Measurements from ENCODE around the gene REV3L. TPM values are rescaled to one million over a fixed set of nuclear protein-coding genes. Genes with fewer than 3 reads are reported as not detected.

The REV3L gene
- total RNA-seq, 5 donors from 2014 or later (not counting 1 experiment from before 2014, with no cell fraction given) = 18.0 to 27.6 (median 22.1) TPM

DNA sequence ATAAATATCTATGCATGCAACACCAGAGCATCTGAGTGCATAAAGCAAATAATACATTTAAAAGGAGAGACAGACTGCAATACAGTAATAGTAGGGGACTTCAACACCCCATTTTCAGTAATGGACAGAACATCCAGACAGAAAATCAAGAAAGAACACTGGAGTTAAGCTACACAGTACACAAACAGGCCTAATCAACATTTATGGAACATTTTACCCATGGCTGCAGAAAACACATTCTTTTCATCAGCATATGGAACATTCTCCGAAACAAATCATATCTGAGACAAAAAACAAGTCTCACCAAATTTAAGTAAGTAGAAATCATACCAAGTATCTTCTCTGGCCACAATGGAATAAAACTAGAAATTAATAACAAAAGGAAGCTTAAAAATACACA lies 50.5 kb downstream of the REV3L start:
- no CpG with 5 or more reads among the region's 1 CpG for WGBS (ENCODE audit: insufficient coverage)
- CTCF ChIA-PET = interaction anchor here in 1 of 2 donors (0.7 kb wide), 1 partner anchor 125 kb away, joined by 3 read pairs; no protein-coding TSS in a partner anchor
- Mint-ChIP-seq H3K4me1 (peaks cover 49 to 67% (median 59%) of the 10 kb centered on the region in 3 donors), H3K4me3 (no peak overlapping the region), H3K27ac (no peak overlapping the region), H3K27me3 (no peaks in the 10 kb centered on the region), H3K9me3 (peaks cover 16 to 25% (median 23%) of the 10 kb centered on the region in 3 donors), H3K36me3 (peaks cover 37% of the 10 kb centered on the region)
- no peaks in the 10 kb centered on the region for H3K27me3 ChIP-seq (replicated peaks in 1 of 2; ENCODE audit: control insufficient read depth in 2 of 2, extremely low read depth in 1 of 2, insufficient read depth in 2 of 2, low read length in 1 of 2)
- peaks cover under 1 to 3% of the 10 kb centered on the region in 2 experiments for H3K4me1 ChIP-seq (ENCODE audit: control insufficient read depth in 1 of 2, extremely low read depth in 1 of 2, insufficient read depth in 2 of 2, low read length in 2 of 2)
- no peak for ATAC-seq (replicated peaks in 1 of 4)
- no peak overlapping the region for H3K4me3 ChIP-seq (ENCODE audit: control insufficient read depth in 1 of 2, extremely low read depth in 1 of 2, low read length in 1 of 2)
- H3K9me3 ChIP-seq = peaks cover 3% of the 10 kb centered on the region
- no peaks in the 10 kb centered on the region for H3K36me3 ChIP-seq (ENCODE audit: control insufficient read depth in 2 of 2, extremely low read depth in 1 of 2, insufficient read depth in 1 of 2, low read length in 1 of 2)
- POLR2A ChIA-PET = interaction anchor here in 1 of 2 donors (0.8 kb wide), 1 partner anchor 16 kb away, joined by 3 read pairs; no protein-coding TSS in a partner anchor
- DNase-seq = no peak
- H3K27ac ChIP-seq (ENCODE audit: low read length) = no peak overlapping the region

DNA sequence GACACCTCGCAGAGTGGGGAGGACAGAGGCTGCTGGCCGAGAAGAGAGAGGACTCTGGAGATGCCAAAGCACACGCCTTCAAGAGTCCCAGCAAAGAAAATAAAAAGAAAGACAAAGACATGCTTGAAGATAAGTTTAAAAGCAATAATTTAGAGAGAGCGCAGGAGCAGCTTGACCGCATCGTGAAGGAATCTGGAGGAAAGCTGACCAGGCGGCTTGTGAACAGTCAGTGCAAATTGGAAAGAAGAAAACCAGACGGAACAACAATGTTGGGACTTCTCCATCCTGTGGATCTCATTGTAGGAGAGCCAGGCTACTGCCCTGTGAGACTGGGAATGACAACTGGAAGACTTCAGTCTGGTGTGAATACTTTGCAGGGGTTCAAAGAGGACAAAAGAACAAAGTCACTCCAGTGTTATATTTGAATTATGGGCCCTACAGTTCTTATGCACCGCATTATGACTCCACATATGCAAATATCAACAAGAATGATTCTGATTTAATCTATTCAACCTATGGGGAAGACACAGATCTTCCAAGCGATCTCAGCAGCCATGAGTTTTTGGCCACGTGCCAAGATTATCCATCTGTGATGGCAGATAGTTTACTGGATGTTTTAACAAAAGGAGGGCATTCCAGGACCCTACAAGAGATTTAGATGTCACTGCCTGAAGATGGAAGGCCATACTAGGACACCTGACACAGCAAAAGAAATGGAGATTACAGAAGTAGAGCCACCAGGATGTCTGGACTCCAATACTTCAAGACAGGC lies 52.2 kb downstream of the REV3L start:
- Histone ChIP-seq H3K27me3 (replicated peaks in 1 of 2; ENCODE audit: control insufficient read depth in 2 of 2, extremely low read depth in 1 of 2, insufficient read depth in 2 of 2, low read length in 1 of 2) (no peaks in the 10 kb centered on the region), H3K9me3 (peaks cover 3% of the 10 kb centered on the region), H3K36me3 (ENCODE audit: control insufficient read depth in 2 of 2, extremely low read depth in 1 of 2, insufficient read depth in 1 of 2, low read length in 1 of 2) (no peaks in the 10 kb centered on the region), H3K27ac (ENCODE audit: low read length) (no peak overlapping the region), H3K4me3 (ENCODE audit: control insufficient read depth in 1 of 2, extremely low read depth in 1 of 2, low read length in 1 of 2) (no peak overlapping the region), H3K4me1 (ENCODE audit: control insufficient read depth in 1 of 2, extremely low read depth in 1 of 2, insufficient read depth in 2 of 2, low read length in 2 of 2) (peaks cover 3 to 6% of the 10 kb centered on the region in 2 experiments)
- H3K36me3 Mint-ChIP-seq = peaks cover 39% of the 10 kb centered on the region
- peaks cover 16 to 23% (median 21%) of the 10 kb centered on the region in 3 donors for H3K9me3 Mint-ChIP-seq
- ATAC-seq (replicated peaks in 1 of 4) (no peak), DNase-seq (no peak)
- no peaks in the 10 kb centered on the region for H3K27me3 Mint-ChIP-seq
- peaks cover 51 to 66% (median 60%) of the 10 kb centered on the region in 3 donors for H3K4me1 Mint-ChIP-seq
- H3K27ac Mint-ChIP-seq = no peak overlapping the region
- H3K4me3 Mint-ChIP-seq = no peak overlapping the region
- CTCF ChIA-PET = no interaction called here
- POLR2A ChIA-PET = no interaction called here
- WGBS (ENCODE audit: insufficient coverage) = 98% methylated on average over 8 of the region's 11 CpGs

DNA sequence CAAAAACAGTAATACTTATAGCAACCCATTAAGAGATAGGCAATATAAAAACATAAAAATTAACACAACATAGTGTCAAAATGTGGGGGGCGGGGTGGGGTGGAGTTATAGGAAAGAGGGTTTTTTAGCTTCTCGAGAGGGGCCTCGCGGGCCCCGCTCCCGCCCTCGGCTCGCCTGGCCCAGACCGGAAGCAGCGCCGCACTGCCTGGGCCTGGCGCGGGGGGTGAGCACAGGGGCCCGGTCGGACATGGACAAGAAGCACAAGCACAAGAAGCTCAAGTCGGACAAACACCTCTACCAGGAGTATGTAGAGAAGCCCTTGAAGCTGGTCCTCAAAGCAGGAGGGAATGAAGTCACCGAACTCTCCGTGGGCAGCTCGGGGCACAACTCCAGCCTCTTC lies 53.4 kb downstream of the REV3L start:
- H3K36me3 ChIP-seq (ENCODE audit: control insufficient read depth in 2 of 2, extremely low read depth in 1 of 2, insufficient read depth in 1 of 2, low read length in 1 of 2) = no peaks in the 10 kb centered on the region
- H3K4me3 Mint-ChIP-seq = no peak overlapping the region
- no peak overlapping the region for H3K27ac Mint-ChIP-seq
- peaks cover 3% of the 10 kb centered on the region for H3K9me3 ChIP-seq
- ATAC-seq (replicated peaks in 1 of 4) = no peak
- ChIA-PET CTCF (interaction anchor here (0.7 to 1.0 kb wide), 2 partner anchors 9 to 322 kb away, joined by 3 to 9 read pairs; no protein-coding TSS in a partner anchor), POLR2A (interaction anchor here in 1 of 2 donors (0.6 kb wide), 1 partner anchor 612 kb away, joined by 3 read pairs; no protein-coding TSS in a partner anchor)
- 100% methylated on average over 8 of the region's 19 CpGs for WGBS (ENCODE audit: insufficient coverage)
- no peaks in the 10 kb centered on the region for H3K27me3 Mint-ChIP-seq
- H3K36me3 Mint-ChIP-seq = peaks cover 36% of the 10 kb centered on the region
- no peak overlapping the region for H3K27ac ChIP-seq (ENCODE audit: low read length)
- peaks cover 3 to 6% of the 10 kb centered on the region in 2 experiments for H3K4me1 ChIP-seq (ENCODE audit: control insufficient read depth in 1 of 2, extremely low read depth in 1 of 2, insufficient read depth in 2 of 2, low read length in 2 of 2)
- peaks cover 15 to 19% (median 16%) of the 10 kb centered on the region in 3 donors for H3K9me3 Mint-ChIP-seq
- no peak for DNase-seq
- no peak overlapping the region for H3K4me3 ChIP-seq (ENCODE audit: control insufficient read depth in 1 of 2, extremely low read depth in 1 of 2, low read length in 1 of 2)
- peaks cover 44 to 61% (median 57%) of the 10 kb centered on the region in 3 donors for H3K4me1 Mint-ChIP-seq
- H3K27me3 ChIP-seq (replicated peaks in 1 of 2; ENCODE audit: control insufficient read depth in 2 of 2, extremely low read depth in 1 of 2, insufficient read depth in 2 of 2, low read length in 1 of 2) = no peaks in the 10 kb centered on the region

DNA sequence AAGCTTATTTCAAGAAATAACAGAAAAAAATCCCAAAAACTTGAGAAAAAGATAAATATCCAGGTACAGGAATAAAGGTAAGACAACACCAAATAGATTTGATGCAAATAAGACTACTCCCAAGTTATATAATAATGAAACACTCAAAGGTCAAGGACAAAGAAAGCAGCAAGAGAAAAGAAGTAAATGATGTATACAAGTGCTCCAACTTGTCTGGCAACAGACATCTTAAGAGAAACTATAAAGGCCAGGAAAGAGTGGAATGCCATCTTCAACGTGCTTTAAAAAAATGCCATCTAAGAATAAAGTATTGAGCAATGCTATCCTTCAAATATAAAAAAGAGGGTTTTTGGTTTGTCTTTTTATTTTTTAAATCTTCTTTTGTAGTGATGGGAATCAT lies 54.2 kb downstream of the REV3L start:
- H3K27me3 Mint-ChIP-seq = no peaks in the 10 kb centered on the region
- peaks cover 5 to 6% of the 10 kb centered on the region in 2 experiments for H3K4me1 ChIP-seq (ENCODE audit: control insufficient read depth in 1 of 2, extremely low read depth in 1 of 2, insufficient read depth in 2 of 2, low read length in 2 of 2)
- WGBS (ENCODE audit: insufficient coverage) = no CpG with 5 or more reads among the region's 1 CpG
- H3K36me3 Mint-ChIP-seq = peaks cover 36% of the 10 kb centered on the region
- H3K4me3 Mint-ChIP-seq = no peak overlapping the region
- H3K9me3 Mint-ChIP-seq = peaks cover 15 to 19% (median 16%) of the 10 kb centered on the region in 3 donors
- ATAC-seq (replicated peaks in 1 of 4) = no peak
- peaks cover 3% of the 10 kb centered on the region for H3K9me3 ChIP-seq
- peaks cover 52 to 63% (median 60%) of the 10 kb centered on the region in 3 donors for H3K4me1 Mint-ChIP-seq
- no peak overlapping the region for H3K27ac ChIP-seq (ENCODE audit: low read length)
- CTCF ChIA-PET = interaction anchor here in 1 of 2 donors (0.7 kb wide), 1 partner anchor 322 kb away, joined by 9 read pairs; no protein-coding TSS in a partner anchor
- H3K36me3 ChIP-seq (ENCODE audit: control insufficient read depth in 2 of 2, extremely low read depth in 1 of 2, insufficient read depth in 1 of 2, low read length in 1 of 2) = no peaks in the 10 kb centered on the region
- POLR2A ChIA-PET = no interaction called here
- H3K27me3 ChIP-seq (replicated peaks in 1 of 2; ENCODE audit: control insufficient read depth in 2 of 2, extremely low read depth in 1 of 2, insufficient read depth in 2 of 2, low read length in 1 of 2) = no peaks in the 10 kb centered on the region
- no peak overlapping the region for H3K27ac Mint-ChIP-seq
- no peak overlapping the region for H3K4me3 ChIP-seq (ENCODE audit: control insufficient read depth in 1 of 2, extremely low read depth in 1 of 2, low read length in 1 of 2)
- no peak for DNase-seq

DNA sequence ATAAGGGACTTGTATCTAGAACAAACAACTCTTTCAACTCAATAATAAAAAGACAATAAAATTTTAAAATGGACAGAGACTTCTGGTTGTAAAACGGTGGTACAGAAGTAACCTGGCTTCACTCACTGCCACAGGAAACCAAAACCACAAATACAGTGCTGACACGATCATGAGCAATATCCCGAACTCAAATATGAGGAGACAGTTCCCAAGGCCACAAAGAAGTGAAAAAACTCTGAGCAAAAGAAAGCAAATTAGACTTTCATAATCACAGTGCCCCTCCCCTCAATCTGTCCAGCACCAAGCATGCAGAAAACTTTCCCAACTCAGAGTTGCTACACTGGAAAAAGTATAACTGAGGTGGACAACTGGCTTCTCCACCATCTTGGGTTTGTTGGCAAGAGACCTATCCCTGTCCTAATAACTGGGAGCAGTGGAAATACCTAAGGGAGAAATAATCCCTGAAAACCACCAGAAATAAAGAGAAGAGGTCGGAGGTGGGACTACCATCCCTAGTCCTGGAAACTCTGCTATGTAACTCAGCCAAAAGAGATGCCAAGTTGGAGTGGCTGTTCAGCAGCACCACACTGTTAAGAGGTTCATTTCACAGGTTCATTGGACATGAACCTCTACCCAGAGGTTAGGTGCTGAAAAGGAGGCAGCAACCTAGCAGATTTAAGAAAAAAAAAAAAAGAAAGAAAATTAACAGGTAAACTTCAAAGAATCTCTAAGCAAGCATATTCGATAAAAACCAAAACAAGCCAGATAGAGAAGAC lies 55.5 kb downstream of the REV3L start:
- peak in 2 of 35 experiments; percentile 8 to 35 for DNase-seq
- peak overlapping the region; percentile 7 to 64 (median 57) for H3K4me3 Mint-ChIP-seq
- POLR2A ChIA-PET = no interaction called here

More for the DNA sequence above, 55.5 kb downstream of the REV3L start:
- H3K27me3 Mint-ChIP-seq = no peaks in the 10 kb centered on the region
- no peak overlapping the region for H3K27ac ChIP-seq (ENCODE audit: low read length)
- peaks cover 48 to 62% (median 57%) of the 10 kb centered on the region in 3 donors for H3K4me1 Mint-ChIP-seq
- no peak overlapping the region for H3K4me3 ChIP-seq (ENCODE audit: control insufficient read depth in 1 of 2, extremely low read depth in 1 of 2, low read length in 1 of 2)
- H3K9me3 Mint-ChIP-seq = peaks cover 15 to 19% (median 16%) of the 10 kb centered on the region in 3 donors
- H3K36me3 Mint-ChIP-seq = peaks cover 36% of the 10 kb centered on the region
- no peaks in the 10 kb centered on the region for H3K36me3 ChIP-seq (ENCODE audit: control insufficient read depth in 2 of 2, extremely low read depth in 1 of 2, insufficient read depth in 1 of 2, low read length in 1 of 2)
- no peaks in the 10 kb centered on the region for H3K27me3 ChIP-seq (replicated peaks in 1 of 2; ENCODE audit: control insufficient read depth in 2 of 2, extremely low read depth in 1 of 2, insufficient read depth in 2 of 2, low read length in 1 of 2)
- WGBS (ENCODE audit: insufficient coverage) = 33% methylated on average over 3 of the region's 5 CpGs
- peaks cover 5 to 6% of the 10 kb centered on the region in 2 experiments for H3K4me1 ChIP-seq (ENCODE audit: control insufficient read depth in 1 of 2, extremely low read depth in 1 of 2, insufficient read depth in 2 of 2, low read length in 2 of 2)
- ATAC-seq (replicated peaks in 1 of 4) = peak; percentile 45 to 71 (median 54)
- peak overlapping the region in 1 of 2 donors; percentile 26 for H3K27ac Mint-ChIP-seq
- CTCF ChIA-PET = interaction anchor here in 1 of 2 donors (0.8 kb wide), 1 partner anchor 727 kb away, joined by 3 read pairs; no protein-coding TSS in a partner anchor
- peaks cover 3% of the 10 kb centered on the region for H3K9me3 ChIP-seq

All from T-cell (primary cell).